ENCODE measurements around the gene NLRP12.

GRCh38 chr19:53844849-53845246 is 20.7 kb upstream of the NLRP12 start:
- TF ChIP-seq ZNF274 (IDR thresholded peaks at IDR 0.05; ENCODE audit: low read depth, low read length) (no peak), SUZ12 (IDR thresholded peaks at IDR 0.05; ENCODE audit: extremely low read depth, insufficient read depth, insufficient read length) (no peak)

All from NT2/D1 (cell line).